ENCODE results near the gene MAMLD1.

Gene MAMLD1

GRCh38 chrX:150548684-150549083 lies 185.6 kb downstream of the MAMLD1 start:
- Histone ChIP-seq H3K4me3 (ENCODE audit: insufficient read depth, low read depth, low read length) (no peak overlapping the region), H3K27me3 (ENCODE audit: control insufficient read depth, insufficient read depth, low read length, poor library complexity, severe bottlenecking) (peaks cover 19% of the 10 kb centered on the region)
- 96 to 100% methylated on average over 1 to 2 of the region's 2 CpGs for WGBS, 2 experiments

GRCh38 chrX:150551963-150552362 lies 188.8 kb downstream of the MAMLD1 start:
- Histone ChIP-seq H3K4me3 (ENCODE audit: insufficient read depth, low read depth, low read length) (no peak overlapping the region), H3K9me3 (ENCODE audit: control insufficient read depth, low read length) (no peaks in the 10 kb centered on the region), H3K36me3 (ENCODE audit: control insufficient read depth, insufficient read depth, low read length) (no peaks in the 10 kb centered on the region), H3K4me1 (ENCODE audit: control insufficient read depth, insufficient read depth, low read length) (no peaks in the 10 kb centered on the region), H3K27me3 (ENCODE audit: control insufficient read depth, insufficient read depth, low read length, poor library complexity, severe bottlenecking) (peaks cover 19% of the 10 kb centered on the region), H3K27ac (ENCODE audit: insufficient read depth, low read depth, low read length, poor library complexity, severe bottlenecking) (no peak overlapping the region)
- WGBS, 2 experiments = 96 to 97% methylated on average over 3 of the region's 3 CpGs

More at GRCh38 chrX:150548684-150549083, 185.6 kb downstream of the MAMLD1 start:
- H3K9me3 ChIP-seq (ENCODE audit: control insufficient read depth, low read length) = no peaks in the 10 kb centered on the region
- no peaks in the 10 kb centered on the region for H3K36me3 ChIP-seq (ENCODE audit: control insufficient read depth, insufficient read depth, low read length)
- H3K27ac ChIP-seq (ENCODE audit: insufficient read depth, low read depth, low read length, poor library complexity, severe bottlenecking) = no peak overlapping the region
- peaks cover 3% of the 10 kb centered on the region for H3K4me1 ChIP-seq (ENCODE audit: control insufficient read depth, insufficient read depth, low read length)

- WGBS, 2 experiments = 2 to 3% methylated on average over 3 to 7 of the region's 7 CpGs
Measured at GRCh38 chrX:150558424-150558823, 195.3 kb downstream of the MAMLD1 start.

More at GRCh38 chrX:150558424-150558823, 195.3 kb downstream of the MAMLD1 start:
- Histone ChIP-seq H3K27ac (ENCODE audit: insufficient read depth, low read depth, low read length, poor library complexity, severe bottlenecking) (peak overlapping the region; percentile 23), H3K9me3 (ENCODE audit: control insufficient read depth, low read length) (no peaks in the 10 kb centered on the region), H3K4me1 (ENCODE audit: control insufficient read depth, insufficient read depth, low read length) (peaks cover 4% of the 10 kb centered on the region), H3K4me3 (ENCODE audit: insufficient read depth, low read depth, low read length) (no peak overlapping the region), H3K36me3 (ENCODE audit: control insufficient read depth, insufficient read depth, low read length) (no peaks in the 10 kb centered on the region), H3K27me3 (ENCODE audit: control insufficient read depth, insufficient read depth, low read length, poor library complexity, severe bottlenecking) (no peaks in the 10 kb centered on the region)

Measured in ectodermal cell (in vitro differentiated cells).